Endodermal cell (in vitro differentiated cells): ENCODE measurements around the gene RERE. TPM values are rescaled to one million over a fixed set of nuclear protein-coding genes. Genes with fewer than 3 reads are reported as not detected.

Experiments used
- DNase-seq: peaks from one replicate; pipeline ENCODE4 v3.0.0-alpha.2; 2017
- H3K27ac ChIP-seq: 2 replicates; pipeline ENCODE4 v1.5.1; 2013; ENCODE audit warnings: mild to moderate bottlenecking, low read depth, low read length, moderate library complexity
- H3K27me3 ChIP-seq: 2 replicates; pipeline ENCODE4 v1.6.1; 2013; ENCODE audit warnings: mild to moderate bottlenecking, low read length, moderate library complexity; ENCODE audit not compliant: insufficient read depth, control insufficient read depth, poor library complexity, severe bottlenecking
- H3K36me3 ChIP-seq: 2 replicates; pipeline ENCODE4 v1.7.0; 2013; ENCODE audit warnings: mild to moderate bottlenecking, low read length, moderate library complexity; ENCODE audit not compliant: control insufficient read depth, insufficient read depth
- H3K4me1 ChIP-seq: one replicate; pipeline ENCODE4 v1.7.0; 2013; ENCODE audit warnings: low read length; ENCODE audit not compliant: control insufficient read depth, insufficient read depth
- H3K4me3 ChIP-seq: 2 replicates; pipeline ENCODE4 v1.5.1; 2013; ENCODE audit warnings: mild to moderate bottlenecking, low read length, moderate library complexity
- H3K9ac ChIP-seq: 2 replicates; pipeline ENCODE4 v1.6.1; 2013; ENCODE audit warnings: mild to moderate bottlenecking, low read length, moderate library complexity; ENCODE audit not compliant: poor library complexity, severe bottlenecking; ENCODE audit errors: extremely low read depth
- H3K9me3 ChIP-seq: 2 replicates; pipeline ENCODE4 v1.6.1; 2013; ENCODE audit warnings: mild to moderate bottlenecking, low read length, moderate library complexity; ENCODE audit not compliant: control insufficient read depth
- H3K27ac Mint-ChIP-seq: 2 replicates; pipeline ENCODE4 v1.8.0; 2020; ENCODE audit warnings: mixed read lengths
- H3K27me3 Mint-ChIP-seq: 2 replicates; pipeline ENCODE4 v1.8.0; 2021; ENCODE audit warnings: mild to moderate bottlenecking, mixed read lengths; ENCODE audit not compliant: insufficient read depth
- H3K36me3 Mint-ChIP-seq: 2 replicates; pipeline ENCODE4 v1.8.0; 2020; ENCODE audit warnings: low read depth, mixed read lengths
- H3K4me1 Mint-ChIP-seq: 2 replicates; pipeline ENCODE4 v1.8.0; 2020; ENCODE audit warnings: mixed read lengths
- H3K4me3 Mint-ChIP-seq: 2 replicates; pipeline ENCODE4 v1.8.0; 2020; ENCODE audit warnings: mild to moderate bottlenecking, moderate library complexity, mixed read lengths
- H3K9me3 Mint-ChIP-seq: 2 replicates; pipeline ENCODE4 v1.8.0; 2020; ENCODE audit warnings: mild to moderate bottlenecking, mixed read lengths
- CTCF ChIP-seq: fragments of 200-600 bp; sonication (generic); conservative IDR thresholded peaks from 2 replicates; pipeline ENCODE4 v1.5.0; 2021; ENCODE audit warnings: antibody characterized with exemption, mild to moderate bottlenecking
- WGBS, 2 experiments: methylation state at CpG; one replicate each; pipeline versions ENCODE4 v1.1.5 to v1.1.7; 2013; ENCODE audit warnings: missing lambda C conversion rate in 2 of 2, mixed read lengths in 1 of 2; ENCODE audit not compliant: insufficient coverage in 1 of 2, insufficient read length in 1 of 2; 5-methylcytosine and 5-hydroxymethylcytosine counted together
- total RNA-seq, 2 donors: library from RNA; stranded (reverse); fragmentation: NEBNext Ultra II Directional in 1 of 2; extraction: Animal tissue kit (Norgen Biotek cat#: 25700) in 1 of 2; gene quantifications; 2 replicates in 1 of 2; 3 replicates in 1 of 2; pipeline ENCODE4 v1.2.1, GENCODE V29; 2021

Gene RERE
- total RNA-seq, 2 donors from 2014 or later, result 159 to 179 TPM

- 100% methylated on average over 2 of the region's 2 CpGs for WGBS, 2 experiments
- no peaks in the 10 kb centered on the region for H3K27me3 ChIP-seq
- Mint-ChIP-seq H3K4me3 (no peak overlapping the region), H3K36me3 (peaks cover 55% of the 10 kb centered on the region), H3K27me3 (no peaks in the 10 kb centered on the region), H3K9me3 (no peaks in the 10 kb centered on the region), H3K27ac (no peak overlapping the region), H3K4me1 (no peaks in the 10 kb centered on the region)
- H3K27ac ChIP-seq, result no peak overlapping the region
- no peak for TF ChIP-seq CTCF
- no peak overlapping the region for H3K4me3 ChIP-seq
- no peak overlapping the region for H3K9ac ChIP-seq
- no peaks in the 10 kb centered on the region for H3K4me1 ChIP-seq
- peaks cover 41% of the 10 kb centered on the region for H3K36me3 ChIP-seq
- no peak for DNase-seq
- H3K9me3 ChIP-seq, result no peaks in the 10 kb centered on the region
These were observed 330.2 kb downstream of the RERE start for GRCh38 chr1:8487249-8487648.

GRCh38 chr1:8486047-8486446 lies 331.4 kb downstream of the RERE start:
- WGBS, 2 experiments, result 90 to 94% methylated on average over 2 to 5 of the region's 5 CpGs
- H3K4me1 ChIP-seq, result no peaks in the 10 kb centered on the region
- Mint-ChIP-seq H3K4me1 (no peaks in the 10 kb centered on the region), H3K27me3 (no peaks in the 10 kb centered on the region), H3K9me3 (no peaks in the 10 kb centered on the region), H3K36me3 (peaks cover 46% of the 10 kb centered on the region), H3K27ac (no peak overlapping the region), H3K4me3 (no peak overlapping the region)
- no peak for TF ChIP-seq CTCF
- H3K27ac ChIP-seq, result no peak overlapping the region
- peaks cover 34% of the 10 kb centered on the region for H3K36me3 ChIP-seq
- no peaks in the 10 kb centered on the region for H3K9me3 ChIP-seq
- no peak overlapping the region for H3K9ac ChIP-seq
- no peak for DNase-seq
- H3K4me3 ChIP-seq, result no peak overlapping the region
- no peaks in the 10 kb centered on the region for H3K27me3 ChIP-seq

- no peak overlapping the region for H3K9ac ChIP-seq
These were observed 333.9 kb downstream of the RERE start for GRCh38 chr1:8483586-8483985.

More at GRCh38 chr1:8483586-8483985, 333.9 kb downstream of the RERE start:
- Histone ChIP-seq H3K27ac (no peak overlapping the region), H3K4me3 (no peak overlapping the region), H3K36me3 (peaks cover 30% of the 10 kb centered on the region), H3K9me3 (no peaks in the 10 kb centered on the region), H3K4me1 (no peaks in the 10 kb centered on the region), H3K27me3 (no peaks in the 10 kb centered on the region)
- no peak for TF ChIP-seq CTCF
- no peaks in the 10 kb centered on the region for H3K27me3 Mint-ChIP-seq
- H3K4me3 Mint-ChIP-seq, result no peak overlapping the region
- H3K36me3 Mint-ChIP-seq, result peaks cover 37% of the 10 kb centered on the region
- peaks cover 1% of the 10 kb centered on the region for H3K4me1 Mint-ChIP-seq
- DNase-seq, result no peak
- no peak overlapping the region for H3K27ac Mint-ChIP-seq
- H3K9me3 Mint-ChIP-seq, result no peaks in the 10 kb centered on the region
- WGBS, 2 experiments, result 100% methylated on average over 1 of the region's 3 CpGs
